GM19452 (cell line): Measurements from ENCODE around the gene GAMT.

Experiments used
- ATAC-seq: cut with Tn5 transposase; IDR thresholded peaks from one replicate; pipeline ENCODE4 v1.9.1; 2021; ENCODE audit not compliant: unreplicated experiment

The GAMT gene

DNA sequence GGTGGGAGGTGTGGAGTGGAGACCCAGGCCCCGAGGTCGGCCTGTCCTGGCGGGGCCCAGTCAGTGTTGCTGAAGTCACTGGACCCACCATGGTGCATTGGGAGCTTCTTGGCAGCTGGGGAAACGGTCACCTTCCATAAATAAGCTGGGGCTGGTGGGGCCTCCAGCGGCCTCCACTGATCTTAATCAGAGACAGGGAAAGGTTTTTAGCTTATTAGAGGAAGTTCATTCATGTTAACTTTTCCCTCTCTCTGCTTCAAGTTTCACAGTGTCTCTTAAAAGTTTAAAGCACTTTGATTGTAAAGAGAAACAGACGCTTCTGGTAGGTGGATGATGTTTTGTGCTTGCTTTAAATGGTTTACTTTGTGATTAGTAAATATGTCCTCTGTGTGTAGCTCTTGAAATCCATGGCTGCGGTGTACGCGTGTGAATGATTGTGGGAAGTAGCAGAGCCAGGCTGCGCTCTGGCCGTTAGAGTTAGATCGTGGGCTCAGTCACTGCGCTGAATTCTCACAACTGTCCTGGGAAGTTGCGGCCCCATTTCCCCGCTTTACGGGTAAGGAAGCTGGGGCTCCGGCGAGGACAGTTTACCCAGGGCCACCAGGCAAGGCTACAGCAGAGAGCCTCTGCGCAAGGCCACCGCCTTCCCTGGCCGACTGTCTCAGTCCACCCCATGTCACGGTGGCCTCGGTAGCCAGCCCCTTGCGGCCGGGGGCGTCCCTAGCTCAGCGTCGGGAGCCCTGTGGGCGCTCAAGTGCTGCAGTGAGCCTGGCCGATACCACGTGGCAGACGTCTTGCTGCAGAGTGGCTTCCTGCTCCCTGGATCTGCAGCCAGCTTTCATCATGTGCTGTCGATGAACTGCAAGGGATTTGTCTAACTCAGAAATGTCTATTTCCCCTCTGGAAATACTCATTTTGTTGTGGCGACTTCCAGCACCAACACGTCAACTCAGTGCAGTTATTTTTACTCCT, 34.2 kb downstream of the GAMT start:
- no peak for ATAC-seq

GRCh38 chr19:1366296-1366695, 35.0 kb downstream of the GAMT start:
- no peak for ATAC-seq

- no peak for ATAC-seq
Observed at GRCh38 chr19:1365319-1366269, 35.7 kb downstream of the GAMT start.

GRCh38 chr19:1364070-1364704, 37.2 kb downstream of the GAMT start:
- ATAC-seq, result no peak

DNA sequence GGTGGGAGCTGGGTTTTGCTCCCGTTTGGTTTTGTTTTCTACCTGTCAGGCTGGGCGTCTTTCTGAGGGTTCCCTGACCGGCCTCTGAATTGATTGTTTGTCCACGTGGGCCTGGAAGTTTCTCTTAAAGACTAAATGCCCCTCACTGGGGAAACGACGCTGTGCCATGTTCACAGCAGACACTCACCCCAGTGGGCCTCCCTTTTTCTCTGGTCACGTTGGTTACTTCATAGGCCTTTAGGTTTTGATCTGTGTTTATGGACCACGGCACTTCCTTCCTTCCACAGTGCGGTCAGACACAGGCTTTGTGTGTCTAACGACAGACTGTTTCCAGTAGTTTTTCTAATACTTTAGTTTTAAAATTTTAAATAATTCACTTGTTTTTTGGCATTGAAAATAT, 37.7 kb downstream of the GAMT start:
- no peak for ATAC-seq

DNA sequence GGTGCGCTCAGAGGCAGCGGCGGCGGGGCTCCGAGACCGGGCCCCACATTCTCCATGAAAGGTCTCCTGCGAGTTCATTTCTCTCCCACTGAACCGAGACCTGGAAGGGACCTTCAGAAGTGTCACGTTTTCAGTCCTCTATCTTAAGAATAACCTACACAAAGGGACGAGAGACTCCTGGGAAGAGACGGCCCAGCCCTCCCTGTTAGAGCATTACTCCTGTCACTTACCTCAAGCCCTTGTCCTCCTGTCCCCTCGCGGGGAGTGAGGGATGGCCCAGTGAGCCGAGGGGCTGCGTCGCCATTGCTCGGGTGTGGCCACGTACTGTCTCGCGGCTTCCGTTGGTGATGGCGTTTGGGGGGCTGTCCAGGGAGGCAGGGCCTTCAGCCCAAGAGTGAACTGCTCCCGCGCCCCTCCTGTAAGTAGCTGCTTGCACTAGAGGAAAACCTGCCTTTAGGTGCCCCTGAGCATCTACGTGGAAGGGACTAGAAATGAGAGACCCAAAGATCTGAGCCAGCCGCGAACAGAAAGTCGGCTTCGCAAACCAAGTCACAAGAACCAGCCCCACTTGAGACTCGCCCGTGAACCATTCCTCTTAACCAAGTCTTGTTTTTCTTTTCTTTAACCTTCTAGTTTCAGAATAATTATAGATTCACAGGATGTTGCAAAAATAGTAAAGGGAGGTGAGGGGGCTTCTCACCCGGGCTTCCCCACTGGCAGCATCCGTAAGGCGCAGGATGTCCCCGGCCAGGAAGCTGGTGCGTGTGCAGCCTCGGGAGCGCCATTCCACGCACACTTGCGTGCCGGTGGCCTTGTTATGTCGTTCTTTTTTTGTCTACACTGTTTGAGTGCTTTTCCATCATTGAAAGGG, 38.7 kb downstream of the GAMT start:
- no peak for ATAC-seq

GRCh38 chr19:1361601-1362386, 39.5 kb downstream of the GAMT start:
- ATAC-seq, result no peak

DNA sequence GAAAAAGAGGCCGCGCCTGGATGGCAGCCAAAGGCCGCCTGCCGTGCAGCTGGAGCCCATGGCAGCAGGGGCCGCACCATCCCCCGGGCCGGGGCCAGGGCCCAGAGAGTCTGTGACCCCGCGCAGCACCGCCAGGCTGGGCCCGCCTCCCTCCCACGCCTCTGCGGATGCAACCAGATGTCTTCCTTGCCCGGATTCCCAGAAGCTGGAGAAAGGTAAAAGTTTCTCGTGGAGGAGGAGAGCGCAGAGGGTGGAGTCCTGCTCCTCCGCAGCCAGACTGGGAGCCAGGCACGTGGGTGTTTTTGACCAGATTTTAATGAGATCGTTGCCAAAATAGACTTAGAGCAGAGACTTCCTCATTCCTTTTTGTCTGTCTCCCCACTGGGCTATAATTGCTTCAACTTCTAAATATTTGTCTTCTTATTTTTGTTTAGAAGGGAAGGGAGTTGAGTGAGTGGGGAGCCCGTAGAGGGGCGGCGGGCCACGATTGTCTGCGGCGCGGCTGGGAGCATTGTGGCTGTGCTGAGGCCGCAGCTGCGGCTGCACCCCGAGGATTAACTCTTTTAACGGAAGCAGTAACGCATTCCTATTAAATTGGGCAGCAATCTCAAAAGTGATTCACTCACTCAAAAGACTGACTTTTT, 40.4 kb downstream of the GAMT start:
- no peak for ATAC-seq

DNA sequence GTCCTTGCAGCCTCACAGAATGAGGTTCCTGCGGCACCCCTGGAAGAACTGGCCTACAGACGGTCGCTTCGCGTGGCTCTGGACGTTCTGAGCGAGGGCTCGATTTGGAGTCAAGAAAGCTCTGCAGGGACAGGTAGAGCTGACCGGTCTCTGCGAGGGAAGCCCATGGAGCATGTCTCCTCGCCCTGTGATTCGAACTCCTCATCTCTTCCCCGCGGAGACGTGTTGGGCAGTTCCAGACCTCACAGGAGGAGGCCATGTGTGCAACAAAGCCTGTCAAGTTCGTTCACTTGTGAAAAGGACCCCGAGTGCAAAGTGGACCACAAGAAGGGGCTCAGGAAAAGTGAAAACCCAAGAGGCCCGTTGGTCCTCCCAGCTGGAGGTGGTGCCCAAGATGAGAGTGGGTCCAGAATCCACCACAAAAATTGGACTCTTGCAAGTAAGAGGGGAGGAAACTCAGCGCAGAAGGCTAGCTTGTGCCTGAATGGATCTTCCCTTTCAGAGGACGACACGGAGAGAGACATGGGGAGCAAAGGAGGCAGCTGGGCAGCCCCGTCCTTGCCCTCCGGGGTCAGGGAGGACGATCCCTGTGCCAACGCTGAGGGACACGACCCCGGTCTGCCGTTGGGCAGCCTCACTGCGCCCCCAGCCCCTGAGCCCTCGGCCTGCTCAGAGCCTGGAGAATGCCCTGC, 41.1 kb downstream of the GAMT start:
- ATAC-seq, result no peak

DNA sequence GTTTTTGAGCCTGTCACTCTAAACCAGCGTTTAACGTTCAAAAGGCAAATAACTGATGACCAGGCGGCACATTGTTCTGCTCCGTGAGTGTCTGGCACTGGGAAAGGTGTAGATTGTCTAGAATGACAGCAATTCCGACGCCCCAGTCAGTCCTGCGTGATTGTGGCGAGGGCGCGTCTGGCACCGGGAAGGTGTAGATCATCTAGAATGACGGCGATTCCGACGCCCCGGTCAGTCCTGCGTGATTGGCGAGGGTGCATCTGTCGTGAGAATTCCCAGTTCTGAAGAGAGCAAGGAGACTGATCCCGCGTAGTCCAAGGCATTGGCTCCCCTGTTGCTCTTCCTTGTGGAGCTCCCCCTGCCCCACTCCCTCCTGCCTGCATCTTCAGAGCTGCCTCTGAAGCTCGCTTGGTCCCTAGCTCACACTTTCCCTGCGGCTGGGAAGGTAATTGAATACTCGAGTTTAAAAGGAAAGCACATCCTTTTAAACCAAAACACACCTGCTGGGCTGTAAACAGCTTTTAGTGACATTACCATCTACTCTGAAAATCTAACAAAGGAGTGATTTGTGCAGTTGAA, 43.7 kb downstream of the GAMT start:
- ATAC-seq, result no peak

- no peak for ATAC-seq
Observed at GRCh38 chr19:1356508-1356865, 44.9 kb downstream of the GAMT start.

DNA sequence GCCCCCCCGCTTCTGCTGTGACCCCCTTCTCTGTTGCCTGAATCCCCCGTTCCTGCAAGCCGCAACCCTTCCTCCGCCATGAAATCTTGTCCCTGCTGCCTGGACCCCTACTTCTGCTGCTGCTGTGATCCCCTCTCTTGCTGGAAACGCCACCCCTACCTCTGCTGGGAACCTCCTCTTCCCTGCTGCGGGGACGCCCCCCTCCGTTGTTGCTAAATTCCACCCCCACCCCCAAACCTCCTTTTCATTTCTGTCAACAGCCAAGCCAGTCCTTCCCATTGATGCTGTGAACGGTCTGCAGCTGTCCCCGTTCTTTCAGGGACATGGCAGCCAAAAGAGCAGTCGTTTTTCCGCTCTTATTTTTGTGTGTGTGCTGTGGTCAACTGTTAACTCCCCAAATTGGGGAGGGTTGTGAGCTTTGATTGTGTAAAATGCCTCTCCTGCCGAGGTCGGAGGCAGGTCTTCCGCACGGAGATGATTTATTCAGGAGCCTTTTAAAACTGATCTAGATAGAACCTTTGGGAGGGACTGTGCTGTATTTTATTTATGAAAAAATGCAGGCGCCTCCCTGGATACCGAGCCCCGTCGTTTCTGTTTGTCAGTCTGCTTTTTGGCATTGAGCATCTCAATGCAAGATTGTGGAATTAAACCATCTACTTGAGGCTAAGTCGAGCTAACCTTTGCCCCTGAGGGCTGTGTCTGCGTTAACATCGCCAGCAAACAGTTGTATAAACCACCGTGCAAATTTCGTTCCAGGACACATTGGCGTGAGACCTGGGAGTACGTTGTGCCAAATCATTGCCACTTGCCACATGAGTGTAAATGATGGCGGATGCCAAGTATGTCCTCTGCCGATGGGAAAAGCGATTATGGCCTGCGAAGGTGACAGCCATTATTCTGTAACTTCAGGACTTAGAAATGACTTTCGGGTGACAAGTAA, 45.5 kb downstream of the GAMT start:
- ATAC-seq, result no peak

DNA sequence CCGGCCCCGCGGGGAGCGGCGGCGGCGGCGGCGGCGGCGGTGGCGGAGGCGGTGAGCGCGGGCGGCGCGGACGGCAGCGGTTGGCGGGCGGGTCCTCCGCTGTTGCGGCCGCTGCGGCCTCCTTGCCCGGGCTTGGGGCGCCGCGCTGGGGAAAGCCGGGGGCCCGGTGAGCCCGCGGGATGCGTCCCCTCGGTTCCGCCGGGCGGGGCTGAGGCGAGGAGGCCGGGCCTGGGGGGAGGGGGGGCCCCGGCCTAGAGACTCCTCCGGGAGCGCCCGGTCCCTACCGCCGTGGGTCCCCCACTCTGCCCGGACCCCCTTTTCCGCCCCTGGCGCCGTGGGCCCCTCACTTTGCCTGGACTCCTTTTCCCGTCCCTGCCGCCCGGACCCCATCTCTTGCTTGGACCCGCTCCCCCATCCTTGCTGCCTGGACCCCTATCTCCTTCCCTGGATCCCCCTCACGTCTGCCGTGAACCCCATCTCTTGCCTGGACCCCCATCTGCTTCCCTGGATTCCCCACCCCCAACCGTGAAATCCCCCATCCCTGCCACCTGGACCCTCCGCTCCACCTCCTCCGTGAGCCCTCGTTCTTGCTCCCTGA, 46.3 kb downstream of the GAMT start:
- ATAC-seq, result peak; percentile 38

DNA sequence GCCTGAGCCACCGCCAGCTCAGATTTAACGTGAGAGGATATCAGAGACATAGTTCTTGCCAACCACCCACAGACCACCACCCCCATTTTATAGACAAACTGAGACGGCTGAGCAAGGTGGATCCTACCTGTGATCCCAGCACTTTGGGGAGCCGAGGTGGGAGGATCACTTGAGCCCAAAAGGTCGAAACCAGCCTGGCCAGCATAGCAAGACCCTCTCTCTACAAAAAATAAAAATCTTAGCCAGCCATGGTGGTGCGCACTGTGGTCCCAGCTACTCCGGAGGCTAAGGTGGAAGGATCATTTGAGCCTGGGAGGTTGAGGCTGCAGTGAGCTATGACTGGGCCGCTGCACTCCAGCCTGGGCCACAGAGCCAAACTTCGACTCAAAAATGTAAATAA, 48.2 kb downstream of the GAMT start:
- ATAC-seq, result no peak

- no peak for ATAC-seq
Observed at GRCh38 chr19:1351381-1351851, 49.9 kb downstream of the GAMT start.

GRCh38 chr19:1350867-1351266, 50.5 kb downstream of the GAMT start:
- ATAC-seq, result no peak

DNA sequence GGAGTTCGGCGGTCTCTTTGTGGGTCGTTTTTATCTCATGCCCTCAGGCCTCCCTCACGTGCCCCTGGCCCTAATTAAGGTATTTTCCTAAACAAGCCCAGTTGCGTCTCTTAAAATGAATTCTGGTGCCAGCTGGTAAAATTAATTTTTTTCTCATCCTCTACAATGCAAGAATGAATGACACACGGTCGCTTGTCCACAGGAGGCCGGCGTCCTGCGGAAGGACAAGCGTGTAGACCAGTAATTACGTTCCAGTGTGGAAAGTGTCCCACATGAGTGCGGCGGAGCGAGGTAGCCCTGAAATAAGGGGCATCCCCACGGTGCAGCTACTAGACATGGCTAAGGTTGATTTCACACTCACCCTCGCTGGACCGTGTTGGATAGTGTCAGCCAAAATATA, 52.1 kb downstream of the GAMT start:
- no peak for ATAC-seq
